IMR-90 (cell line): ENCODE data around the gene KCNAB2. TPM values are rescaled to one million over a fixed set of nuclear protein-coding genes. Genes with fewer than 3 reads are reported as not detected.

Experiments
- ATAC-seq: fragments of 200-7000 bp; cut with Tn5 transposase; 2 replicates; pipeline ENCODE4 v1.9.1; 2020; ENCODE audit warnings: low read depth, mild to moderate bottlenecking, moderate library complexity
- BruUV-seq: library from RNA; stranded (reverse); fragments of 400-500 nt; replicated peaks from 2 replicates; lab custom pipeline; 2021; lab: Mats Ljungman, UMichigan
- CTCF ChIA-PET: fragments of 300-600 bp; formaldehyde crosslinking; extraction: SDS; loops from one replicate; lab custom pipeline; 2021; ENCODE audit warnings: antibody characterized with exemption; lab: Yijun Ruan, JAX
- POLR2A ChIA-PET: fragments of 300-600 bp; sonication (Branson Sonifier 250); formaldehyde crosslinking; loops from one replicate; lab custom pipeline; 2022; ENCODE audit warnings: antibody characterized with exemption; ENCODE audit not compliant: unreplicated experiment; lab: Charles Lee
- DNase-seq: peaks from one replicate; pipeline ENCODE4 v3.0.0; 2013
- H2AFZ ChIP-seq: replicated peaks from 2 replicates; pipeline ENCODE3; 2013; ENCODE audit warnings: low read length, mild to moderate bottlenecking; ENCODE audit not compliant: poor library complexity
- H2AK5ac ChIP-seq: 2 replicates; pipeline ENCODE4 v1.6.1; 2013; ENCODE audit warnings: low read depth, low read length, inconsistent platforms
- H2AK9ac ChIP-seq: replicated peaks from 2 replicates; pipeline ENCODE3; 2013; ENCODE audit warnings: mild to moderate bottlenecking, low read depth, low read length, moderate library complexity; ENCODE audit not compliant: poor library complexity
- H2BK120ac ChIP-seq: 2 replicates; pipeline ENCODE4 v1.6.1; 2013; ENCODE audit warnings: low read depth, low read length, inconsistent platforms
- H2BK15ac ChIP-seq: 3 replicates; pipeline ENCODE4 v1.6.1; 2013; ENCODE audit warnings: low read depth, low read length, inconsistent platforms
- H2BK20ac ChIP-seq: 2 replicates; pipeline ENCODE4 v1.6.1; 2013; ENCODE audit warnings: low read depth, mild to moderate bottlenecking, inconsistent platforms, low read length, moderate library complexity
- H2BK5ac ChIP-seq: 2 replicates; pipeline ENCODE4 v1.6.1; 2013; ENCODE audit warnings: mild to moderate bottlenecking, low read depth, low read length, inconsistent platforms; ENCODE audit not compliant: poor library complexity, severe bottlenecking
- H3K14ac ChIP-seq: replicated peaks from 2 replicates; pipeline ENCODE4 v1.6.1; 2013; ENCODE audit warnings: low read depth, low read length, inconsistent platforms
- H3K18ac ChIP-seq: 2 replicates; pipeline ENCODE4 v1.6.1; 2013; ENCODE audit warnings: low read depth, low read length, control low read depth
- H3K23ac ChIP-seq: 2 replicates; pipeline ENCODE4 v1.6.1; 2013; ENCODE audit warnings: low read depth, low read length, inconsistent platforms
- H3K27ac ChIP-seq: 2 replicates; pipeline ENCODE4 v1.5.1; 2013; ENCODE audit warnings: mild to moderate bottlenecking, control low read depth, low read length; ENCODE audit not compliant: insufficient read depth
- H3K27me3 ChIP-seq: 2 replicates; pipeline ENCODE4 v1.6.1; 2013; ENCODE audit warnings: low read length; ENCODE audit not compliant: control insufficient read depth, insufficient read depth
- H3K36me3 ChIP-seq: 2 replicates; pipeline ENCODE4 v1.6.1; 2013; ENCODE audit warnings: low read length, mixed read lengths; ENCODE audit not compliant: control insufficient read depth, insufficient read depth
- H3K4ac ChIP-seq: 2 replicates; pipeline ENCODE4 v1.6.1; 2013; ENCODE audit warnings: low read depth, low read length, inconsistent platforms
- H3K4me1 ChIP-seq: 2 replicates; pipeline ENCODE4 v1.6.1; 2013; ENCODE audit warnings: low read length, mixed read lengths; ENCODE audit not compliant: control insufficient read depth, insufficient read depth
- H3K4me2 ChIP-seq: 2 replicates; pipeline ENCODE4 v1.6.1; 2013; ENCODE audit warnings: low read depth, mild to moderate bottlenecking, control low read depth, low read length, moderate library complexity
- H3K4me3 ChIP-seq: 2 replicates; pipeline ENCODE4 v1.5.1; 2013; ENCODE audit warnings: low read depth, mild to moderate bottlenecking, control low read depth, low read length, moderate library complexity; ENCODE audit not compliant: insufficient read depth
- H3K56ac ChIP-seq: 2 replicates; pipeline ENCODE4 v1.6.1; 2013; ENCODE audit warnings: low read length, inconsistent platforms; ENCODE audit not compliant: insufficient read depth; ENCODE audit errors: extremely low read depth
- H3K79me1 ChIP-seq, 2 experiments: 2 replicates each; pipeline ENCODE4 v1.6.1; 2013; ENCODE audit warnings: low read length in 2 of 2, inconsistent platforms in 1 of 2, low read depth in 1 of 2
- H3K9ac ChIP-seq: 2 replicates; pipeline ENCODE4 v1.6.1; 2013; ENCODE audit warnings: low read depth, low read length, control low read depth
- H3K9me1 ChIP-seq: 2 replicates; pipeline ENCODE4 v1.6.1; 2013; ENCODE audit warnings: low read length, inconsistent platforms; ENCODE audit not compliant: insufficient read depth
- H3K9me3 ChIP-seq: 2 replicates; pipeline ENCODE4 v1.6.1; 2013; ENCODE audit warnings: low read length; ENCODE audit not compliant: control insufficient read depth, insufficient read depth
- H4K20me1 ChIP-seq: 2 replicates; pipeline ENCODE4 v1.6.1; 2013; ENCODE audit warnings: low read length, inconsistent platforms; ENCODE audit not compliant: insufficient read depth
- H4K5ac ChIP-seq: 2 replicates; pipeline ENCODE4 v1.6.1; 2013; ENCODE audit warnings: mild to moderate bottlenecking, low read depth, low read length, control low read depth
- H4K8ac ChIP-seq, 2 experiments: 2 replicates each; pipeline ENCODE4 v1.6.1; 2013; ENCODE audit warnings: low read depth in 2 of 2, low read length in 2 of 2, control low read depth in 1 of 2, inconsistent platforms in 1 of 2
- H4K91ac ChIP-seq: 2 replicates; pipeline ENCODE4 v1.6.1; 2013; ENCODE audit warnings: low read depth, low read length, inconsistent platforms; ENCODE audit not compliant: insufficient read depth
- BHLHE40 ChIP-seq: fragments of 150-350 bp; IDR thresholded peaks from 2 replicates; pipeline ENCODE4 v1.6.1; 2016; ENCODE audit warnings: mild to moderate bottlenecking, low read depth, low read length
- CTCF ChIP-seq: conservative IDR thresholded peaks from 2 replicates; pipeline ENCODE4 v1.5.1; 2012; ENCODE audit warnings: mild to moderate bottlenecking, low read depth, low read length, improper control_type of control experiment
- ELK1 ChIP-seq: fragments of 150-350 bp; IDR thresholded peaks from 2 replicates; pipeline ENCODE4 v1.6.1; 2016; ENCODE audit warnings: low read depth, mild to moderate bottlenecking, low read length, moderate library complexity, borderline replicate concordance
- MAFK ChIP-seq: IDR thresholded peaks from 2 replicates; pipeline ENCODE4 v1.6.1; 2012; ENCODE audit warnings: low read depth, low read length, improper control_type of control experiment
- MAZ ChIP-seq: IDR thresholded peaks from 2 replicates; pipeline ENCODE4 v1.6.1; 2012; ENCODE audit warnings: low read depth, mild to moderate bottlenecking, low read length, improper control_type of control experiment, moderate library complexity, borderline replicate concordance
- MXI1 ChIP-seq: IDR thresholded peaks from 2 replicates; pipeline ENCODE4 v1.6.1; 2012; ENCODE audit warnings: low read depth, mild to moderate bottlenecking, low read length, moderate library complexity, borderline replicate concordance
- RFX5 ChIP-seq: IDR thresholded peaks from 2 replicates; pipeline ENCODE4 v1.8.0; 2012; ENCODE audit warnings: low read depth, mild to moderate bottlenecking, low read length, moderate library complexity
- SMC3 ChIP-seq: fragments of 150-350 bp; IDR thresholded peaks from 2 replicates; pipeline ENCODE4 v1.6.1; 2016; ENCODE audit warnings: low read depth, mild to moderate bottlenecking, antibody characterized with exemption, low read length, moderate library complexity
- USF2 ChIP-seq: fragments of 150-350 bp; IDR thresholded peaks from 2 replicates; pipeline ENCODE4 v1.6.1; 2017; ENCODE audit warnings: mild to moderate bottlenecking, antibody characterized with exemption, low read length, low read depth
- WGBS, 2 experiments: methylation state at CpG; one replicate each; pipeline versions ENCODE4 v1.1.5 to v1.1.7; 2013; ENCODE audit warnings: missing lambda C conversion rate in 2 of 2; ENCODE audit not compliant: insufficient read length in 1 of 2; ENCODE audit errors: extremely low coverage in 2 of 2; 5-methylcytosine and 5-hydroxymethylcytosine counted together
- dilution Hi-C: fragments of 300-500 bp; cut with HindIII; formaldehyde crosslinking; loops from one replicate; pipeline ENCODE4 v1.14.3; 2018; ENCODE audit warnings: low sequenced_read_pairs; ENCODE audit not compliant: unreplicated experiment
- in situ Hi-C: fragments of 300-500 bp; cut with MboI; formaldehyde crosslinking; loops from 3 replicates; pipeline ENCODE4 v1.14.3; 2019; ENCODE audit warnings: low sequenced_read_pairs, inconsistent platforms, mixed read lengths
- intact Hi-C: fragments of 100-400 bp; cut with micrococcal nuclease; formaldehyde crosslinking; loops from 2 replicates; pipeline ENCODE4 v1.10.0; 2022
- polyA plus RNA-seq, 3 experiments: library from polyadenylated mRNA; depleted of rRNA; stranded (reverse); fragments of >200 nt; gene quantifications; 2 replicates each; pipeline ENCODE4 v1.2.3, GENCODE V29; 2012; ENCODE audit warnings: low replicate concordance in 1 of 3
- total RNA-seq: library from RNA; depleted of rRNA; stranded (reverse); fragments of >200 nt; gene quantifications from 2 replicates; pipeline ENCODE4 v1.2.3, GENCODE V29; 2012

KCNAB2 gene
- total and polyA plus RNA-seq, 2 of the 4 experiments (the other 2 are of a cell fraction): 1.3 to 4.2 TPM

DNA sequence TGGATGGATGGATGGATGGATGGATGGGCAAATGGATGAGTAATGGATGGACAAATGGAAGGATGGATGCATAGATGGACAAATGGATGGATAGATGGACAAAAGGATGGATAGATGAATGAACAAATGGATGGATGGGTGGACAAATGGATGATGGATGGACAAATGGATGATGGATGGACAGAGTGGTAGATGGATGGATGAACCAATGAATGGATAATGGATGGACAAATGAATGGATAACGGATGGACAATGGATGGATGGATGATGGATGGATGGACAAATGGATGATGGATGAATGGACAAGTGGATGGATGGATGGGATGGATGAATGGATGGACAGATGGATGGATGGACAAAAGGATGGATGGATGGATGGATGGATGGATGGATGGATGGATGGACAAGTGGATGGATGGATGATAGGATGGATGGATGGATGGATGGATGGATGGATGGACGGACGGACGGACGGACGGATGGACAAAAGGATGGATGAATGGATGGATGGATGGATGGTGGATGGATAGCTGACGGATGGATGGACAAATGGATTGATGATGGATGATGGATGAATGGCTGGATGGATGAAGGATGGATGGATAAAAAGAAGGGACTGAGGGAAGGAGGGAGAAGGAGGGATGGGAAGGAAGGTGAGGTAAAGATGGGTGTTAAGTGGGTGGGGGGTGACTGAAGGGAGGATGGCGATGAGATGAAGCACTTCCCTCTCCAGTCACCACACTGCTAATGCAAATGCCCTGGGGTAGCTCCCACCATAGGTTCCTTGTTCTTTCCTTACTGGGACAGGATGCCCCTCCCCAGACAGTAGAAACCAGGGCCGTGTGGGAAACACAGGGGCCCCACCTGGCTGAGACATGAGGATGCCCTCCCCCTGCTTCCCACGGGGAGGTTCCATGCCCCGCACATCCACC lies 104.6 kb downstream of the KCNAB2 start:
- Histone ChIP-seq H2BK20ac (no peak overlapping the region), H4K5ac (no peak overlapping the region), H3K79me1 (no peaks in the 10 kb centered on the region), H2AK5ac (no peak overlapping the region), H3K14ac (no peak overlapping the region), H3K4ac (no peak overlapping the region), H2BK120ac (no peak overlapping the region), H2BK5ac (peak overlapping the region; percentile 62), H4K20me1 (0 out of 2 replicates have a peak, but pooled peaks cover 2% of the 10 kb centered on the region), H3K56ac (no peak overlapping the region), H3K9ac (no peak overlapping the region), H3K4me3 (no peak overlapping the region), H2AFZ (no peak overlapping the region), H3K4me2 (no peak overlapping the region), H4K8ac (no peak overlapping the region), H3K27me3 (peaks cover 31% of the 10 kb centered on the region), H3K23ac (no peak overlapping the region), H2AK9ac (no peak overlapping the region), H3K36me3 (no peaks in the 10 kb centered on the region), H2BK15ac (no peak overlapping the region), H3K4me1 (no peaks in the 10 kb centered on the region), H3K9me1 (no peaks in the 10 kb centered on the region), H3K18ac (no peak overlapping the region), H3K9me3 (no peaks in the 10 kb centered on the region), H3K27ac (no peak overlapping the region), H4K91ac (no peak overlapping the region)
- in situ Hi-C loops: no loop called here
- dilution Hi-C loops: no loop called here
- 71% methylated on average over 7 of the region's 11 CpGs; no CpG with 5 or more reads in 1 of the 2 experiments for WGBS, 2 experiments
- no TSS peak for BruUV-seq
- ATAC-seq: no peak
- ChIA-PET CTCF (no interaction called here), POLR2A (no interaction called here)
- TF ChIP-seq MXI1 (no peak), USF2 (no peak), RFX5 (no peak), CTCF (no peak), ELK1 (no peak), MAZ (no peak), BHLHE40 (no peak), SMC3 (no peak), MAFK (no peak)
- intact Hi-C loops: no loop called here
- DNase-seq: no peak
